Aorta (tissue), 5 donors: Measurements from ENCODE around the gene MCTP1. TPM values are rescaled to one million over a fixed set of nuclear protein-coding genes. Genes with fewer than 3 reads are reported as not detected.

Source experiments
- ATAC-seq: fragments of 200-7000 bp; cut with Tn5 transposase; one replicate; pipeline ENCODE4 v1.9.1; 2022; ENCODE audit warnings: moderate library complexity; ENCODE audit not compliant: low FRiP score
- DNase-seq, 2 donors: peaks; one replicate each; pipeline ENCODE4 v3.0.0-alpha.2; 2020
- H3K27ac ChIP-seq, 2 donors: one replicate each; pipeline ENCODE4 v1.5.1; 2013; ENCODE audit warnings: low read length in 2 of 2, mild to moderate bottlenecking in 2 of 2, moderate library complexity in 2 of 2, control low read depth in 1 of 2, inconsistent platforms in 1 of 2, low read depth in 1 of 2
- H3K27me3 ChIP-seq, 2 donors: one replicate each; pipeline ENCODE4 v1.6.1; 2013; ENCODE audit warnings: control low read depth in 1 of 2, low read length in 1 of 2, mild to moderate bottlenecking in 1 of 2, moderate library complexity in 1 of 2; ENCODE audit not compliant: insufficient read depth in 2 of 2, control insufficient read depth in 1 of 2
- H3K36me3 ChIP-seq, 2 donors: one replicate each; pipeline ENCODE4 v1.6.1; 2013; ENCODE audit warnings: control low read depth in 1 of 2, low read length in 1 of 2, mild to moderate bottlenecking in 1 of 2; ENCODE audit not compliant: insufficient read depth in 2 of 2, control insufficient read depth in 1 of 2
- H3K4me1 ChIP-seq, 2 donors: one replicate each; pipeline ENCODE4 v1.6.1; 2013; ENCODE audit warnings: low read length in 2 of 2, control low read depth in 1 of 2, mild to moderate bottlenecking in 1 of 2, moderate library complexity in 1 of 2; ENCODE audit not compliant: insufficient read depth in 2 of 2, control insufficient read depth in 1 of 2
- H3K4me3 ChIP-seq, 2 donors: one replicate each; pipeline ENCODE4 v1.5.1; 2013; ENCODE audit warnings: low read length in 2 of 2, control low read depth in 1 of 2, mild to moderate bottlenecking in 1 of 2
- H3K9me3 ChIP-seq: one replicate; pipeline ENCODE4 v1.6.1; 2013; ENCODE audit warnings: mild to moderate bottlenecking, low read length; ENCODE audit not compliant: control insufficient read depth
- WGBS, 2 donors: extraction: QIAGEN DNeasy Blood & Tissue Kit; methylation state at CpG; one replicate each; pipeline ENCODE4 v1.1.7; 2013; 5-methylcytosine and 5-hydroxymethylcytosine counted together
- intact Hi-C, 2 donors: fragments of 100-400 bp; cut with DNase I; formaldehyde crosslinking; loops; one replicate each; pipeline versions ENCODE4 v1.14.2 to v1.15.0; 2022
- polyA plus RNA-seq, 2 donors: library from polyadenylated mRNA; stranded (reverse); fragments of 200-250 nt; gene quantifications; one replicate each; pipeline ENCODE4 v1.2.3, GENCODE V29; 2013
- total RNA-seq, 2 donors: library from RNA; stranded (reverse); fragmentation: NEBNext Ultra II Directional; extraction: Animal tissue kit (Norgen Biotek cat#: 25700); gene quantifications; one replicate each; pipeline ENCODE4 v1.2.1, GENCODE V29; 2021
- donor health status: healthy with polysubstance abuse.
- donor health status: Bipolar disorder and iron deficiency.
- donor health status: DM: no; HTN: no; CAD: no.
- donor health status: DM: no; HTN: no; CAD: no.
- donor health status: DM: yes; HTN: yes; CAD: no.

The MCTP1 gene
- total and polyA plus RNA-seq, 4 donors, result 0.43 to 103 (median 17.2) TPM

DNA sequence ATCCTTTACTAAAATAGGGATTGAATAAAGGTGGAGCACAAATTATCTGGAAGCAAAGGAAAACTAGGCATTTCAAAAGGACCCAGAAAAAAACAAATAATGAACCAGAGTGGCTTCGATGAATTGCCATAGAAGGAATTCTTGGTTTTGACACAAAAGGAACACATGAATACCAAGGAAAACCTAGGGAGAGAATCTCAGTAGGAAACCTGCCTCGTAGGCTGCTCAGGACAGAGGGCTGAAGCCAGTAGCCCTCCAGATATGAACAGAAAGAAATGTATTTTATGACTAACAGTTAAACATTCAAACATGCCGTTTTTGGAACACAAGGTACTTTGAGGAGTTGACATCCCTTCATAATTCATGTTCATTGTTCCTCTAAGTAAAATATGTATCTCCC is 420.9 kb downstream of the MCTP1 start:
- H3K27ac ChIP-seq, result no peak overlapping the region
- WGBS, 2 donors, result 46 to 47% methylated on average over 3 of the region's 3 CpGs
- no peaks in the 10 kb centered on the region for H3K27me3 ChIP-seq
- no peaks in the 10 kb centered on the region for H3K9me3 ChIP-seq
- H3K4me1 ChIP-seq, result no peaks in the 10 kb centered on the region
- no peak overlapping the region for H3K4me3 ChIP-seq
- no peaks in the 10 kb centered on the region for H3K36me3 ChIP-seq
- intact Hi-C loops, result no loop called here
- ATAC-seq (no peak), DNase-seq (no peak)

DNA sequence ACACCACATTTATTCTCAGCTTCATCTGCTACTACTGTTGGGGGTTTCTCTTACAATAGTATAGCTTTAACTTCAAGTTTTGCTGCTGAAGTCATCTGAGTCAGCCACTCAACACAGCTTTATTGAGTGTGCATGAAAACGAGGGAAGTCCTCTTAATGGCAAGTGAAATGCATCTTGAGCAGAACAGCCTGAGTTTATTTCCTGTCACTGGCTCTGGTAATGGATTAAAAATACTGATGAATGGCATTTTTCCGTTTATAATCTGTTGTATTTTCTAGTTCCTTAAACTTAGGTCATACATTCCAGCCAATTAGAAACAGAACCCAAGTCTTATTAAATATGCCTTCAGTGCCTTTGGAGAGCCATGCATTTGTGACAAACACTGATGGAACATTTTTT is 427.8 kb downstream of the MCTP1 start:
- H3K4me1 ChIP-seq, result no peaks in the 10 kb centered on the region
- H3K27ac ChIP-seq, result no peak overlapping the region
- intact Hi-C loops, result no loop called here
- no peaks in the 10 kb centered on the region for H3K9me3 ChIP-seq
- no peak for ATAC-seq
- DNase-seq, result no peak
- no peak overlapping the region for H3K4me3 ChIP-seq
- no peaks in the 10 kb centered on the region for H3K36me3 ChIP-seq
- 6% methylated on average over 2 of the region's 2 CpGs for WGBS, 2 donors
- no peaks in the 10 kb centered on the region for H3K27me3 ChIP-seq

DNA sequence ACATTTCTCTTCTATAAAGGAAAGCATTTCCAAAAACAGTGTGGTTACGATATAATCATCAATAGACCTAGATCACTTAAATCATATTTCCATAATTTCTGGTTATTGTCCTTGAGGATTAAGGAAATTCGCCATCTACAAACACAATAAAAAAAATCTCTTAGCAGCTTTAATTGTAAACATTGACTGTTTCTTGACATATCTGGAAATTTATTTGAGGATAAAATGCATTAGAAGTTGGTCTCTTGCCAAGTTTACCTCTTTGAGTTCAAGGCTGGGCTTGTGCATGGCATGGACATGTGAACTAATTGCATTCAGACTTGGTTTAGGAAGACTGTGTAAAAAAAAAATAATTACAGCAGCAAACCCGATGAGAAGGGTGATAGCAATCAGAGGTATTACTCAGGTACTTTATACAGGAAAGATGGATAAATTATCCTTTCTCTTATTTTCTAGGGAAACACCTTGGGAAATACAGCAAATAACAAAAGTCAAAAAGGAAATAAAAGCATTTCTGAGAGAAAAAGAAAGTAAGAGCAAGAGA is 428.6 kb downstream of the MCTP1 start:
- Histone ChIP-seq H3K27me3 (no peaks in the 10 kb centered on the region), H3K4me3 (no peak overlapping the region), H3K4me1 (no peaks in the 10 kb centered on the region), H3K27ac (no peak overlapping the region), H3K36me3 (no peaks in the 10 kb centered on the region), H3K9me3 (no peaks in the 10 kb centered on the region)
- DNase-seq, result no peak
- ATAC-seq, result no peak
- intact Hi-C loops, result no loop called here
- 84 to 90% methylated on average over 3 of the region's 3 CpGs for WGBS, 2 donors

DNA sequence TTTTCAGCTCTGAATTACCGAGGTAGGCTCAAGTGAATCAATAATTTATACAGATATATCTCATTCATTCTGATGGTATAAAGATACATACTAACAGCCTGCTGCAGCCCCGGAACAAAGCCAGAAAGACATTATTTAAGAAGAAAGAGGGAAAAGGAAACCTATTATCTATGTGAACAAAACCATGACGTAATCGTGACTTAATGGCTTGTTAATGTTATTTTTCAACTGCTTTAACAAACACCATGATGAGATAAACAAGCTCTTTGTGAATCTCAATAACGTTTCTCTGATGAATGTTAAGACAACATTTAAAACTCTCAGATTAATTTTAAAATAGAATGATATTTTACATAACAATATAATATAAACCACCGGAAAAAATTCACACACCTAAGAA is 429.4 kb downstream of the MCTP1 start:
- intact Hi-C loops, result no loop called here
- 64 to 66% methylated on average over 6 of the region's 6 CpGs for WGBS, 2 donors
- H3K36me3 ChIP-seq, result no peaks in the 10 kb centered on the region
- no peaks in the 10 kb centered on the region for H3K4me1 ChIP-seq
- no peaks in the 10 kb centered on the region for H3K27me3 ChIP-seq
- H3K9me3 ChIP-seq, result no peaks in the 10 kb centered on the region
- ATAC-seq (no peak), DNase-seq (no peak)
- H3K27ac ChIP-seq, result no peak overlapping the region
- H3K4me3 ChIP-seq, result no peak overlapping the region

DNA sequence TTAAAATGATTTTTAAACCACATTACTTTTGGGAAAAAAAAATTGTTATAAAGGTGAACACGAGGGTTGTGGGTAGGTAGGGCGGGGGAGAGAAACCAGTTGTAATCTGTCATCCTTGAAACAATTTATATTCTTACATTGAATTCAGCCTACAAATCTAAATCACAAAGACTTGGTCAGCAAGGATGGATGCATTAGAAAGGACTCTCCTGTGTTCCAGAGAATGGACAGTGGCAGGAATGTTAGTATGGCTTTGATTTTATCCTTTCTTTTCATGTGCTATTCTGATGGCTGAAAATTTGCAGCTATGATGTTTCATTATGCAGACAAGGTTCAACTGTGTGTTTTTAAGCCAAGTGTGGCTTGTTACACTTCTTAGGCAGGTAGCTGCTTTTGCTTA is 431.8 kb downstream of the MCTP1 start:
- H3K4me3 ChIP-seq, result no peak overlapping the region
- ATAC-seq, result no peak
- DNase-seq, result no peak
- no peak overlapping the region for H3K27ac ChIP-seq
- no peaks in the 10 kb centered on the region for H3K9me3 ChIP-seq
- no peaks in the 10 kb centered on the region for H3K4me1 ChIP-seq
- no peaks in the 10 kb centered on the region for H3K36me3 ChIP-seq
- intact Hi-C loops, result no loop called here
- 53 to 66% methylated on average over 2 of the region's 2 CpGs for WGBS, 2 donors
- no peaks in the 10 kb centered on the region for H3K27me3 ChIP-seq

DNA sequence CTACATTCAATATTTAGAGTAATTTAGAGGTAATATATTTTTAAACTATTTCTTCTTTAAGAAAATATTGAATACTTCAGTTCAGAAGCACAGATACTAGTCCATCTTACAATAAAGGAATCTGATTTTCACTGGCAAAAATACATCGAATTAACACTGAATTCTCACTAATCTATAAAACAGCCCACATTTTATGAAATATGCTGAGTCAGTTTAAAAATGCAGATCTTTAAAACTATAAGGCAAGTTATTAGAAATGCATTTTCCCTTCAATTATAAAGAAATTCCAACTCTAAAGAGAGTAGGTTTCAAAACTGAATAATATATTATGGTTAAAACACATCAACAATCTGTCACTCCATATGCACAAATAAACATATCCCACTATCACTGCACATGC is 433.9 kb downstream of the MCTP1 start:
- H3K9me3 ChIP-seq, result no peaks in the 10 kb centered on the region
- no peak overlapping the region for H3K4me3 ChIP-seq
- ATAC-seq (no peak), DNase-seq (no peak)
- no peaks in the 10 kb centered on the region for H3K4me1 ChIP-seq
- H3K27ac ChIP-seq, result no peak overlapping the region
- H3K36me3 ChIP-seq, result no peaks in the 10 kb centered on the region
- WGBS, 2 donors, result 76 to 82% methylated on average over 1 of the region's 1 CpG
- intact Hi-C loops, result no loop called here
- H3K27me3 ChIP-seq, result no peaks in the 10 kb centered on the region

DNA sequence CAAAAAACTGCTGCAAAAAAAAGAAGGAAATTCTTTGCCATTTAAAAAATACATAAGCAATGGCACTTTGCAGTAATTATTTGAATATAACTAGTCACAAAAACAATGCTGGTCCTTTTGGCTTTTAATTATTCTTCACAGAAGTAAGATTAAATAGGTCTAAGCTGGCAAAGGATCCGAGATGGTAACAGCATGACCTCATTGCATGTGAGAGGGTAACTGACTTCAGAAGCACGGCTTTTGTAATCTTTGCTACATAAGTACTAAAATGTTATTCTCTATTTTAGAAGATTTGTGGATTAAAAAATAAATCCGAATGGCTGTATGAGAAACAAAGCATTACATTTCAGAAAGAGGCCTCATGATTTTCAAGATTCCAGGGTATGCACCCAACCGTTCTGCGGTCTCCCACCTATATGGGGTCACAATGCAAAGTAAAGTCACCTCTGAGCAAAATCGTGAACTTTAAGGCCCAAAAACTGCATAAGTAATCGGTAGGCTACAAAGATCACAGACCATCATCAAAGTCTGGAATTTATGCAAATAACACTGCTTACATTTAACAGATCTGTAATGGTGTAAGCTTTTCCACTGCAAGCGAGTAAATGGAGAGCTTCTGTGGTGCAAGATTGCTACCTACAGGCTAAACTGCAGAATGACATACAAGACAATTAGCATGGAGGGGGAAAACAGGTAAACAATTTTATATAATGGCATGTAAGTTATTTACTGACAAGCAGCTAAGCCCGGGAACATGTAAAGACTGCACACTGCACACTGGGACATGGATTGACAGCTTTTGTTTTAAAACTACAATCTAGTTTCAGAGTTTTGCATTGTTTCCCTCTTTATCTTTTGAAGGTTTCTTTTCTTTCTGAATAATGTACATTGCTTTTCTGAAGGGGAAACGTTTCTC is 434.8 kb downstream of the MCTP1 start:
- intact Hi-C loops, result no loop called here
- WGBS, 2 donors, result 26 to 29% methylated on average over 10 of the region's 10 CpGs
- Histone ChIP-seq H3K36me3 (no peaks in the 10 kb centered on the region), H3K4me1 (no peaks in the 10 kb centered on the region), H3K27ac (no peak overlapping the region), H3K9me3 (no peaks in the 10 kb centered on the region), H3K27me3 (no peaks in the 10 kb centered on the region), H3K4me3 (no peak overlapping the region)
- ATAC-seq (no peak), DNase-seq (no peak)

DNA sequence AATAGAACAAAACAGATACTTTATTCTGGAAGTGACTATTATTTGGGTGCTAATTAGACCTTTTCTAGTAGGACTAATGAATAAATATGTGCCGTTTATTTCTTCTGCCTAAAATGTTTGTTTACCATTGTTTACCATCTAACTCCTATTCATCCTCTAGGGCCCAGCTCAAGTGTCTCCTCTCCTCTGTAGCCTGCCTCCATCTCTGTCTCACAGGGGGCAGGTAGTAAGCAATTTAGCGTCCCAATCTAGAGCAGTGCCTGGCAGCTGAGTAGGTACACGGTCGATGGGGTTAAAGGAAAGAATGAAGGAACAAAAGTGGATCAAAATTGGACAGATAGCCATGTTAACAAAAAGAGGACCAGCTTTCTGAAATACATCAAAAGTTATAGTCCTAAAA is 435.6 kb downstream of the MCTP1 start:
- H3K4me1 ChIP-seq, result no peaks in the 10 kb centered on the region
- H3K9me3 ChIP-seq, result no peaks in the 10 kb centered on the region
- H3K4me3 ChIP-seq, result no peak overlapping the region
- DNase-seq (no peak), ATAC-seq (no peak)
- intact Hi-C loops, result no loop called here
- WGBS, 2 donors, result 61 to 65% methylated on average over 4 of the region's 4 CpGs
- H3K36me3 ChIP-seq, result no peaks in the 10 kb centered on the region
- no peaks in the 10 kb centered on the region for H3K27me3 ChIP-seq
- no peak overlapping the region for H3K27ac ChIP-seq

DNA sequence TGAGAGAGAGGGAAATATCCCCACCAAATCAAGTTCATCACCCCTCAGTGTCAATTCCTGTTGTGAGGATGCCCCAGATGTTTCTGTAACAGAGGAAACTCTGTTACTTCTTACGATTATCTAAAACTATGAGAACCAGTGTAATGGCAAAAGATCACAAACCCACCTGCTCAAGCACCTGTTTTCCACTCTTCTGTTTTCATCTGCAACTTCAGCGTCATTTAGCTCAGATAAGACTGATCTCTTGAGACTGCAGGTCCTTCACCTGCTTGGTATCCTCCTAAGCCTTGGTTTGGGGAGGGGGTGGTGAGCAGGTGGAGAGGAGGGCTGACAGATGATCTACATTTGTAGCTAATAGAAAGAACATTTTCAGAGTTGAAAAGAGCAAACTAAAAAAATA is 437.2 kb downstream of the MCTP1 start:
- no peak overlapping the region for H3K27ac ChIP-seq
- no peaks in the 10 kb centered on the region for H3K27me3 ChIP-seq
- WGBS, 2 donors, result 77 to 83% methylated on average over 2 of the region's 2 CpGs
- H3K9me3 ChIP-seq, result no peaks in the 10 kb centered on the region
- DNase-seq, result no peak
- ATAC-seq, result no peak
- intact Hi-C loops, result no loop called here
- no peaks in the 10 kb centered on the region for H3K36me3 ChIP-seq
- H3K4me1 ChIP-seq, result no peaks in the 10 kb centered on the region
- no peak overlapping the region for H3K4me3 ChIP-seq
